B cell (primary cell): ENCODE measurements around the gene IFNLR1. TPM values are rescaled to one million over a fixed set of nuclear protein-coding genes. Genes with fewer than 3 reads are reported as not detected.

Experiments
- ATAC-seq: fragments of 200-7000 bp; cut with Tn5 transposase; one replicate; pipeline ENCODE4 v1.10.0; 2021; ENCODE audit warnings: low read depth, mild to moderate bottlenecking, moderate number of reproducible peaks, moderate library complexity
- CTCF ChIA-PET: fragments of 350-600 bp; sonication (Branson Sonifier 250); formaldehyde crosslinking; loops from one replicate; lab custom pipeline; 2021; ENCODE audit warnings: antibody characterized with exemption, inconsistent platforms; lab: Charles Lee
- POLR2A ChIA-PET: fragments of 350-600 bp; sonication (Branson Sonifier 250); formaldehyde crosslinking; loops from one replicate; lab custom pipeline; 2021; ENCODE audit warnings: antibody characterized with exemption; lab: Charles Lee
- DNase-seq: peaks from one replicate; pipeline ENCODE4 v3.0.0; 2013
- H2AFZ ChIP-seq: 2 replicates; pipeline ENCODE4 v1.6.1; 2012; ENCODE audit warnings: mild to moderate bottlenecking, low read depth, low read length; ENCODE audit not compliant: insufficient read depth, poor library complexity, severe bottlenecking
- H3K27ac ChIP-seq, 2 donors: 1 replicate in 1 of 2; 2 replicates in 1 of 2; pipeline ENCODE4 v1.5.1; 2012 to 2013; ENCODE audit warnings: low read length in 2 of 2, mild to moderate bottlenecking in 2 of 2, moderate library complexity in 1 of 2
- H3K27me3 ChIP-seq, 4 experiments: fragments of 200-600 bp in 1 of 4; sonication (generic) in 1 of 4; replicated peaks in 1 of 4; 1 replicate in 2 of 4; 2 replicates in 2 of 4; pipeline versions ENCODE4 v1.6.1 to v1.7.0; 2013 to 2016; ENCODE audit warnings: low read length in 3 of 4, mild to moderate bottlenecking in 2 of 4, mixed read lengths in 1 of 4, moderate library complexity in 1 of 4; ENCODE audit not compliant: insufficient read depth in 4 of 4, control insufficient read depth in 3 of 4; ENCODE audit errors: control extremely low read depth in 1 of 4
- H3K36me3 ChIP-seq, 2 experiments: replicated peaks in 1 of 2; 1 replicate in 1 of 2; 2 replicates in 1 of 2; pipeline versions ENCODE4 v1.6.1 to v1.7.1; 2013; ENCODE audit warnings: low read length in 1 of 2; ENCODE audit not compliant: insufficient read depth in 2 of 2, control insufficient read depth in 1 of 2; ENCODE audit errors: control extremely low read depth in 1 of 2, extremely low read depth in 1 of 2
- H3K4me1 ChIP-seq, 2 donors: fragments of 200-600 bp in 1 of 2; sonication (generic) in 1 of 2; 1 replicate in 1 of 2; 2 replicates in 1 of 2; pipeline versions ENCODE4 v1.5.1 to v1.6.1; 2013 to 2017; ENCODE audit warnings: low read length in 2 of 2; ENCODE audit not compliant: control insufficient read depth in 2 of 2, insufficient read depth in 2 of 2
- H3K4me2 ChIP-seq: replicated peaks from 2 replicates; pipeline ENCODE3; 2012; ENCODE audit warnings: mild to moderate bottlenecking, low read depth, low read length; ENCODE audit not compliant: poor library complexity, severe bottlenecking
- H3K4me3 ChIP-seq, 5 experiments: fragments of 200-600 bp in 1 of 5; sonication (generic) in 1 of 5; 1 replicate in 3 of 5; 2 replicates in 2 of 5; pipeline versions ENCODE4 v1.5.1 to v1.7.0; 2011 to 2016; ENCODE audit warnings: low read length in 4 of 5, mild to moderate bottlenecking in 4 of 5, low read depth in 2 of 5, control low read depth in 1 of 5, moderate library complexity in 1 of 5; ENCODE audit not compliant: insufficient read depth in 1 of 5; ENCODE audit errors: control extremely low read depth in 1 of 5, extremely low read depth in 1 of 5
- H3K79me2 ChIP-seq: fragments of 200-600 bp; sonication (generic); one replicate; pipeline ENCODE4 v1.6.0; 2016; ENCODE audit warnings: low read length; ENCODE audit not compliant: control insufficient read depth, insufficient read depth
- H3K9ac ChIP-seq: fragments of 200-600 bp; sonication (generic); 2 replicates; pipeline ENCODE4 v1.6.1; 2017; ENCODE audit warnings: mild to moderate bottlenecking, low read length, moderate library complexity
- H3K9me3 ChIP-seq, 3 donors: one replicate each; pipeline versions ENCODE4 v1.6.1 to v1.7.1; 2013; ENCODE audit warnings: low read length in 2 of 3; ENCODE audit not compliant: control insufficient read depth in 2 of 3, insufficient read depth in 1 of 3; ENCODE audit errors: control extremely low read depth in 1 of 3
- H4K20me1 ChIP-seq: 2 replicates; pipeline ENCODE4 v1.6.0; 2012; ENCODE audit warnings: mild to moderate bottlenecking, low read length; ENCODE audit not compliant: insufficient read depth, control insufficient read depth, poor library complexity, severe bottlenecking
- H3K27ac Mint-ChIP-seq: one replicate; pipeline ENCODE4 v1.8.0; 2021; ENCODE audit warnings: mixed read lengths
- H3K27me3 Mint-ChIP-seq: one replicate; pipeline ENCODE4 v1.8.0; 2021; ENCODE audit warnings: mixed read lengths
- H3K4me1 Mint-ChIP-seq: one replicate; pipeline ENCODE4 v1.8.0; 2021; ENCODE audit warnings: mixed read lengths
- H3K4me3 Mint-ChIP-seq: one replicate; pipeline ENCODE4 v1.8.0; 2021; ENCODE audit warnings: mixed read lengths
- H3K9me3 Mint-ChIP-seq: one replicate; pipeline ENCODE4 v1.8.0; 2022; ENCODE audit warnings: mixed read lengths; ENCODE audit not compliant: insufficient read depth
- EZH2 ChIP-seq: IDR thresholded peaks from 2 replicates; pipeline ENCODE4 v1.6.1; 2012; ENCODE audit warnings: borderline replicate concordance, low read depth, mild to moderate bottlenecking, moderate library complexity, low read length; ENCODE audit not compliant: insufficient read depth, poor library complexity, severe bottlenecking
- WGBS: methylation state at CpG from one replicate; pipeline ENCODE4 v1.1.5; 2013; ENCODE audit warnings: missing lambda C conversion rate; ENCODE audit not compliant: insufficient coverage; 5-methylcytosine and 5-hydroxymethylcytosine counted together
- intact Hi-C: fragments of 100-400 bp; cut with micrococcal nuclease; formaldehyde crosslinking; loops from one replicate; pipeline ENCODE4 v1.10.0; 2022
- polyA plus RNA-seq: library from polyadenylated mRNA; depleted of rRNA; stranded (reverse); fragments of >200 nt; gene quantifications from 2 replicates; pipeline ENCODE4 v1.2.3, GENCODE V29; 2012
- total RNA-seq, 2 donors: library from RNA; stranded (reverse); fragments of 120-200 nt in 1 of 2; gene quantifications; 1 replicate in 1 of 2; 2 replicates in 1 of 2; pipeline versions ENCODE4 v1.2.3 to v1.2.4, GENCODE V29; 2013 to 2022
- TF ChIP-seq, protein P1 (sequence below): fragments of 200-600 bp; IDR thresholded peaks from one replicate; pipeline ENCODE4 v1.8.0; 2022; ENCODE audit warnings: antibody characterized with exemption, mild to moderate bottlenecking

The IFNLR1 gene
- total and polyA plus RNA-seq, 2 donors (not counting 1 experiment from before 2014, with no cell fraction given) = 14.7 to 39.7 TPM

DNA sequence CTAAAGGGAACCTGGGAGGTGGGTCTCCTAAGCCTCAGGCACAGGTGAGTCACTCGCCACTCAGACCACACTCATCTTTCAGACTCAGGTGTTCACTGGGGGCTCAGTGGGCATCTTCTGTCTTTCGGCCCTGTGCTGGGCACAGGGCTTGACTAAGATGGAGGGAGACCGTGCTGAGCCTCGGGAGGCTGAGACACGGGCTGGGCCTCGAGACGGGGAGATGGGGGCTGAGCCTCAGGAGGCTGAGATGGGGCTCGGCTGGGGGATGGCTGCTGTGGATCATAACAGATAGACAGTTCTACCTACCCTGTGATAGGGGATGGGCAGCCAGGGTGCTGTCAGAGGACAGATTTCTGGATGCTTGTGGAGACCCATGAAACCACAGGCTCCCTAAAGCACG, 15.5 kb upstream of the IFNLR1 start:
- DNase-seq (no peak), ATAC-seq (no peak)
- no peak overlapping the region for H3K4me3 ChIP-seq
- H2AFZ ChIP-seq = no peak overlapping the region
- 90% methylated on average over 8 of the region's 9 CpGs for WGBS
- H3K27me3 ChIP-seq = peaks cover 0 to 4% (median 0%) of the 10 kb centered on the region in 4 experiments
- no peaks in the 10 kb centered on the region for H3K27me3 Mint-ChIP-seq
- no peak overlapping the region for H3K27ac Mint-ChIP-seq
- intact Hi-C loops = loop anchor here (5.0 kb wide), 1 partner anchor 120 kb away; no protein-coding TSS in a partner anchor
- no peak overlapping the region for H3K4me3 Mint-ChIP-seq
- POLR2A ChIA-PET = interaction anchor here (0.6 to 2.1 kb wide), 2 partner anchors 14 to 189 kb away, joined by 8 to 11 read pairs; no protein-coding TSS in a partner anchor
- H3K4me2 ChIP-seq = no peak overlapping the region
- no peaks in the 10 kb centered on the region for H4K20me1 ChIP-seq
- no peaks in the 10 kb centered on the region for H3K79me2 ChIP-seq
- CTCF ChIA-PET = interaction anchor here (0.9 to 19.0 kb wide), 21 partner anchors 8 to 633 kb away, joined by 3 to 616 read pairs (median 7); partner anchors contain the start of genes IFNLR1 and NIPAL3
- H3K36me3 ChIP-seq = no peaks in the 10 kb centered on the region
- no peak for TF ChIP-seq EZH2
- TF ChIP-seq, protein P1, sequence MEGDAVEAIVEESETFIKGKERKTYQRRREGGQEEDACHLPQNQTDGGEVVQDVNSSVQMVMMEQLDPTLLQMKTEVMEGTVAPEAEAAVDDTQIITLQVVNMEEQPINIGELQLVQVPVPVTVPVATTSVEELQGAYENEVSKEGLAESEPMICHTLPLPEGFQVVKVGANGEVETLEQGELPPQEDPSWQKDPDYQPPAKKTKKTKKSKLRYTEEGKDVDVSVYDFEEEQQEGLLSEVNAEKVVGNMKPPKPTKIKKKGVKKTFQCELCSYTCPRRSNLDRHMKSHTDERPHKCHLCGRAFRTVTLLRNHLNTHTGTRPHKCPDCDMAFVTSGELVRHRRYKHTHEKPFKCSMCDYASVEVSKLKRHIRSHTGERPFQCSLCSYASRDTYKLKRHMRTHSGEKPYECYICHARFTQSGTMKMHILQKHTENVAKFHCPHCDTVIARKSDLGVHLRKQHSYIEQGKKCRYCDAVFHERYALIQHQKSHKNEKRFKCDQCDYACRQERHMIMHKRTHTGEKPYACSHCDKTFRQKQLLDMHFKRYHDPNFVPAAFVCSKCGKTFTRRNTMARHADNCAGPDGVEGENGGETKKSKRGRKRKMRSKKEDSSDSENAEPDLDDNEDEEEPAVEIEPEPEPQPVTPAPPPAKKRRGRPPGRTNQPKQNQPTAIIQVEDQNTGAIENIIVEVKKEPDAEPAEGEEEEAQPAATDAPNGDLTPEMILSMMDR = no peak
- no peaks in the 10 kb centered on the region for H3K9me3 Mint-ChIP-seq
- H3K4me1 ChIP-seq = peaks cover 10 to 33% of the 10 kb centered on the region in 2 donors
- no peaks in the 10 kb centered on the region for H3K9me3 ChIP-seq
- H3K4me1 Mint-ChIP-seq = peaks cover 29% of the 10 kb centered on the region
- no peak overlapping the region for H3K9ac ChIP-seq
- no peak overlapping the region for H3K27ac ChIP-seq

DNA sequence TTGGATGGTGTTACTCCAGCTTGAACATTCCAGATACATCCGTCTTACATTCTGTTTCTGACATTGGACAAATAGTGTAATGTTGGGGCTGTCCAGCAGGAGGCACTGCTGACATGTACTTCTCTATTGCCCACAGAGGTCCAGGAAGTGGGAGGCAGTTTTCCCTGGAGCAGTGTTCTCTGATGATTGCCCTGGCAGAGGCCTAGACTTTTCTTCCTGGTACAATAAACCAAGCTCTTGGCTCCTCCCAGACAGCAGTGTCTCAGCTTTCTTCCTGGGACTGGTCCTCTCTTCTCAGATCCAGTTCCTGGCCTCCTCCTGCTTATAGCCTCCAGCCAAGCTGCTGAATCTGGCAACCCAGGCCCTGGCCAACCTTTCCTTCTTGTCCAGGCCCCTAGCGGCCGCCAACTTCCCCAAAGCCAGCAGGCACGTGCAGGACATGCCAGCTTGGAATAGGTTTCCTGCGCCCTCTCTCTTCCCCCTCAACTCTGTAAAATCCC, 14.9 kb upstream of the IFNLR1 start:
- 91% methylated on average over 4 of the region's 5 CpGs for WGBS
- Histone ChIP-seq H3K27me3 (peaks cover 0 to 4% (median 0%) of the 10 kb centered on the region in 4 experiments), H4K20me1 (no peaks in the 10 kb centered on the region), H3K79me2 (no peaks in the 10 kb centered on the region), H2AFZ (no peak overlapping the region), H3K4me3 (no peak overlapping the region), H3K9ac (no peak overlapping the region), H3K4me2 (no peak overlapping the region), H3K27ac (no peak overlapping the region), H3K9me3 (no peaks in the 10 kb centered on the region), H3K4me1 (peaks cover 10 to 33% of the 10 kb centered on the region in 2 donors), H3K36me3 (no peaks in the 10 kb centered on the region)
- peaks cover 29% of the 10 kb centered on the region for H3K4me1 Mint-ChIP-seq
- peak; percentile 32 for ATAC-seq
- H3K4me3 Mint-ChIP-seq = no peak overlapping the region
- POLR2A ChIA-PET = interaction anchor here (0.6 to 2.1 kb wide), 3 partner anchors 14 to 385 kb away, joined by 4 to 11 read pairs (median 8); no protein-coding TSS in a partner anchor
- no peak overlapping the region for H3K27ac Mint-ChIP-seq
- H3K27me3 Mint-ChIP-seq = no peaks in the 10 kb centered on the region
- CTCF ChIA-PET = interaction anchor here (0.9 to 19.0 kb wide), 24 partner anchors 9 to 633 kb away, joined by 3 to 616 read pairs (median 6); partner anchors contain the start of genes IFNLR1 and NIPAL3
- DNase-seq = peak; percentile 69
- intact Hi-C loops = loop anchor here (5.0 kb wide), 1 partner anchor 120 kb away; no protein-coding TSS in a partner anchor
- TF ChIP-seq, protein P1 = peak; percentile 82
- TF ChIP-seq EZH2 = no peak
- H3K9me3 Mint-ChIP-seq = no peaks in the 10 kb centered on the region
